HG02759 (cell line): Measurements from ENCODE around the gene PBX4.

Experiments used
- ATAC-seq: cut with Tn5 transposase; IDR thresholded peaks from one replicate; pipeline ENCODE4 v1.9.1; 2021; ENCODE audit warnings: mild to moderate bottlenecking, moderate library complexity; ENCODE audit not compliant: unreplicated experiment

PBX4 gene

DNA sequence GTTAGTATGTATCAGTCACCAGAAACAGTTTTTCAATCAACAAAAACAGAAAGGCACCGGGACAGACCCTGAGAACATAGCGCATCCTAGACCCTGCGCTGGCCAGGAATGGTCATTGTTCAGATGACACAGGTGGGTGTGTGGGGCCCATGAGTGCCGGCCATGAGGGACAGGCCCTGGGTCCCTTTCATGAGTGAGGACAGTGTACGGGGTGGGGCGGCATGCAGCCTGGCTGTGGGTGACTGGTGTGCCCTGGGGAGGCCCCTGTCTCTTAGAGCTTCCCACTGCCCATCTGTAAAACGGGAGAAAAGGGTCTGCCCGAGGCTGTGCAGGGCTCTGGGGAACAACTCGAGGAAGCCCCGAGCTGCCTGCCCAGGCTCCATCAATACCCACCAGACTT is 25.8 kb downstream of the PBX4 start:
- ATAC-seq, result no peak

- peak; percentile 85 for ATAC-seq
Observed at GRCh38 chr19:19591133-19591825, 27.2 kb downstream of the PBX4 start.

DNA sequence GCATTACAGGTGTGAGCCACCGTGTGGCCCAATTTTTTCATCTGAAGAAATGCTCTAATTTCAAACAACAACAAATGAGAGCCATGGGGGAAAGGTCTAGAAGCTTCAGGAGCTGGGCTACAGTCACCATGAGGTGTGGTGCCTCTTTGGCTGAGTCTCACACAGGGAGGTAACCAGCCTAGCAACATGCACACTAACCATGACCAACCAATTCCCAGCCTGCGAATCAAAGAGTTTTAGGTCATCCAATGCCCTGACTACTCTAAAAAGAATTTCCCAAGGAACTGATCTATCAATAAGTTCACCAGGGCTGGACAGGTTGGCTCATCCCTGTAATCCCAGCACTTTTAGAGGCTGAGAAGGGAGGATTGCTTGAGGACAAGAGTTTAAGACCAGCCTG is 29.9 kb downstream of the PBX4 start:
- ATAC-seq, result no peak

DNA sequence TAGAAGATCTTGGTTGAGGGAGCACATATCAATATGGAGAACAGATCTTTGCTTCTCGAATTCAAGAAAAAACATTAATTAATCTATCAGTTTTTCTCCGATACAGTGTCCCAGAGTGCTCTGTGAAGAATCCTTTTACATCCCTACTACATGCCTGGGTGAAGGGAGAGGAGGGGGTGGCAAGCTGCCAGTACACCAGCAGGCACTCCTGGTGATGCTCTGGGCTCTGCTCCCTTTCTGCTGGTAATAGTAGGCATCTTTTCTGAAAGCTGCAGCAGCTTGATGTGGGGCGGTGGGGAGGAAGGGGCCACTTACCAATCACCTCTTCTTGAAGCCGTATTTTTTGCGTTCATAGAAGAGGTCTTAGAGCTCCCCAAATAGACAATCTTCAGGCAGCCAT is 30.7 kb downstream of the PBX4 start:
- no peak for ATAC-seq

- ATAC-seq, result no peak
Observed at GRCh38 chr19:19584356-19584755, 34.1 kb downstream of the PBX4 start.

GRCh38 chr19:19582471-19582870 is 36.0 kb downstream of the PBX4 start:
- no peak for ATAC-seq

GRCh38 chr19:19581391-19581790 is 37.1 kb downstream of the PBX4 start:
- no peak for ATAC-seq

DNA sequence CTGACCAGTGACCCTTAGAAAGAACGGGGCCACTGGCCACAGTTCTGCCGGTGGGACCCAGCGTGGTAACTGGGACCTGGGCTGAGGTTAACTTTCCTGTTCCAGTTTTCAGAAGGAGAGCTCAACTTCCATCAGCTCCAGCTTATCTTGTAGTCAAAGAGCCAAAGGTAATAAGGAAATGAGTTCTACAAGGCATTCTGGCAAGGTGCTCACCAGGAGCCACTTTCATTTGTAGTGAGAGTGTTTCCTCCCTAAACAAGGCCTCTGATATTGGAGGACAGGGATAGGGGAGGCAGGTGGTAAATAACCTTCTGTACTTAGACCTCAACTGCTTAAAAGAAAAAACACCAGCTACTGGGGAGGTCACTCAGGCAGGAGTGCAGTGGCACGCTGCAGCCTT is 38.1 kb downstream of the PBX4 start:
- ATAC-seq, result no peak

DNA sequence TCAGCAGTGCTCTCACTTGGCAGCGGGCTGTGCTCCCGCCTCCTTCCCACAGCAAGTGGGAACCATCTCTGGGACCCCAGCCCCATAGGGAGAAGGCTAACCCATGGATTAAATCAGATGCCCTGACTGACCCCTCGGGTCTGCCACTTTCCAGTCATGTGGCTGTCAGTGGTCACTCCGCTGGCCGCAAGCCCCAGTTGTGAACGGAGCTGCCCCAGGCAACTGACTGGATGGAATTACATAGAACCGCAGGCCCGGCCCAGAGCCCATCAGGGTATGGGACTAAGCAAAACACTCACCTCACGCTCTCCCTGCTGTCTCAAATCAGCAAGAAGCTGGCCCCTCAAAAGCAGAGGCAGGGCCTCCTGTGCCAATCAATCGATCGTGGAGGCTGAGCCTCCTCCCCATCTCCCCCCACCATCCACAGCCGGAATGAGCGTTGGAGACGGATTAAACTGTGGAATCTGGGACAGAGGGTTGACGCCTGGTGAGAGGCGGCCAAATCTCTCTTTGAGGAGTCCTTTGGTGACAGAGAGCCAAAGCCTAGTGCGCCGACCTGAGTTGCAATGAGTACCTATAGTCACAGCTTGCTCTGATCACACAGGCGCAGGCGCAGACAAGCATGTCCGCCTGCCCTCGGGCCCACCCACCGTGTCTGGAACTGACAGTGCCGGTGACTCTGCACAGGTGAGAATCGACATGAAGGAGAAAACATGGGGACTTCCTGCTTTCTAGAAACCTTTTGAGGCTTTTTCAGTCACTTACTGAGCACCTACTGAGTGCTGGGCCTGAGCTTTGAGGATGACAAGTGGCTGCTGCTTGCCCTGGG is 38.7 kb downstream of the PBX4 start:
- no peak for ATAC-seq

GRCh38 chr19:19578252-19578651 is 40.2 kb downstream of the PBX4 start:
- ATAC-seq, result no peak

DNA sequence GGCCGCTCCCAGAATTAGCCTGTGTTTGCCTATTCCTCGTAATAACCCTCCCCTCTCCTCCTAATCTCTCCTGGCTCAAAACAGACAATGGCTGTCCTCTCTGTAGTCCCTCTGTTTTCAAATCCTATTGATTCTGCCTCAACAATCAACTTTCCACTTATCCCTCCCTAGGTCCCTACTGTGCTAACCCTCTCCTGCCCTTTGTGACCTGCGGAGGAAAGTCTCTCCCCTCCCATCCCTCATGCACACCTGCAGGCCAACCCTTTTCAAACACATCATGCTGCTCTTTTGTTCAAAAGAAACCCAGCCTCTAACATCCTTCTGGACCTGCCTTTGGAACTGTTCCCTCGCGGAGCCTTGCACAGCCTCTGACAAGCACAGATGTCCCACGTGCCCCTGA is 43.1 kb downstream of the PBX4 start:
- no peak for ATAC-seq

GRCh38 chr19:19571071-19571786 is 47.3 kb downstream of the PBX4 start:
- no peak for ATAC-seq

- ATAC-seq, result no peak
Observed at GRCh38 chr19:19570571-19570970, 47.9 kb downstream of the PBX4 start.

DNA sequence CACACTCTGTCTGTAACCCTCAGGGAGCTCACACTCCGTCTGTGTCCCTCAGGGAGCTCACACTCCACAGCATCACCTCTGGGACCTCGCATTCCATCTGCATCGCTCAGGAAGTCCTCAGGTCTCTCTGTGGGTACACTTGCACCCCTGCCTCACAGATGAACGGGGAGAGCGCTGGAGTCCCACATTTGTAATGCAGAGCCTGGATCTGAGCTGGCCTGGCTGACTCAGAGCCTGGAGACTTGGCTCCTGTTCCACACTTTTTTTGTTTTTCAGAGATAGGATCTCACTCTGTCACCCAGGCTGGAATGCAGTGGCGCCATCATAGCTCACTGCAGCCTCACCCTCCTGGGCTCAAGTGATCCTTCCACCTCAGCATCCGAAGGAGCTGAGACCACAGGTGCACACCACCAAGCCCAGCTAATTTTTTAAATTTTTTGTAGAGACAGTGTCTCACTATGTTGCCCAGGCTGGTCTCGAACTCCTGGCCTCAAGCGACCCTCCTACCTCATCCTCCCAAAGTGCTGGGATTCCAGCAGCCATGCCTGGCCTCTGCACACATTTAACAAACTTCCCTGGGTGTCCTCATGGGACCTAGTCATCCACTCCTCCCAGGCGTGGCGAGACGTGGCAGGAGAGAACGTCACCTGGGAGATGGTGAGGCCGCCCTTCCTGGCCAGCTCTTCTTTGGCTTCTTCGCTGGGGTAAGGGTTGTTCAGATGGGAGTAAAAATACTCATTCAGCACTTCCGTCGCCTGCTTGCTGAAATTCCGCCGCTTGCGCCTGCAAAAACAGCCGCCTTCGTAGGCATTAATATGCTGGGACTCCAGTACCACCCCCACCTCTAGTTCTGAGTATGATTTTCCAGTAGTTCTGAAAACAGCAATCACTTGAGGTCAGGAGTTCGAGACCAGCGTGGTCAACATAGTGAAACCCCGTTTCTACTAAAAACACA is 49.4 kb downstream of the PBX4 start:
- no peak for ATAC-seq

GRCh38 chr19:19567391-19567790 is 51.1 kb downstream of the PBX4 start:
- no peak for ATAC-seq

DNA sequence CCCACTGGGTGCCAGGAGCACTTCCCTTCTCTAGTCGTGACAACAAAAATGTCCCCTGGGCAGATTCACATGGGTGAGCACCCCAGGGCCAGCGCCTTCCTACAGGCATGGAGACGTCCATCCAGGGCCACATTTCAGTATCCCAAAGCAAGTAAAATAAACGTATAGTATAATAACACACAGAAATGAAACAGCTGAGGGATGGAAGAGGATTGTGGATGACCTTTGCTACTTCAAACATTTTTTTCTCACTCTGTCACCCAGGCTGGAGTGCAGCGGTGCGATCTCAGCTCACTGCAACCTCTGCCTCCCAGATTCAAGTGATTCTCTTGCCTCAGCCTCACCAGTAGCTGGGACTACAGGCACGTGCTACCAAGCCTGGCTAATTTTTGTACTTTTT is 52.2 kb downstream of the PBX4 start:
- ATAC-seq, result no peak

DNA sequence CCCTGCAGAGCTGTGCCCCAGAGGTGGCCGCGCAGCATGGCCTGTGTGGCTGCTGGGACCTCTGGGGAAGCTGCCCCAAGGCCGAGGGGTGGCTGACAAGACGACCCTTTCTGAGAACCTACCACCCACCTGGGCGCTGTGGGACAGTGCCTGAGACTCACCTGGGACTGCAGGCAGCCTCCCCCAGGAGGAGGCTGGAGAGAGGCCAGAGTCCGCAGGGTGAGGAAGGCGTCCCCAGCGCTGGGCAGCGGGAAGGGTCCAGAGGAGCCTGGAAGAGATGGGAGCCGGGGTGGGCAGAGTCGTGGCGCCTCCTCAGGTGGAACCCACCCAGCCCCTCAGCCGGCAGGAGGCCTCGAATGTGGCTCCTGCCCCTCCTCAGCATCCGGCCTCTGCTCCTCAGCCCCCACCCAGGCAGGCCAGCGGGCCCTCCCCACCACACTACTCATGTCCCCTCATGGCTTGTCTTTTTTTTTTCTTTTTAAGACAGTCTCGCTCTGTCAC is 55.1 kb downstream of the PBX4 start:
- ATAC-seq, result no peak

GRCh38 chr19:19562665-19563347 is 55.7 kb downstream of the PBX4 start:
- no peak for ATAC-seq

GRCh38 chr19:19561946-19562664 is 56.4 kb downstream of the PBX4 start:
- no peak for ATAC-seq
